Forelimb muscle (tissue), 1 donor: Measurements from ENCODE around the gene VPREB1. TPM values are rescaled to one million over a fixed set of nuclear protein-coding genes. Genes with fewer than 3 reads are reported as not detected.
"Not testable (repeated sequence)": the region's sequence is repeated elsewhere in the genome, so short reads cannot be mapped to it uniquely, and the experiment has no call there.

ENCODE experiments used
- DNase-seq: peaks from one replicate; pipeline ENCODE4 v3.0.0-alpha.2; 2013; ENCODE audit warnings: low read depth
- polyA plus RNA-seq: library from polyadenylated mRNA; unstranded; fragments of 120-200 nt; gene quantifications from one replicate; pipeline ENCODE4 v1.2.1, GENCODE V29; 2013; ENCODE audit not compliant: insufficient read length

VPREB1 gene
- polyA plus RNA-seq, 1 donor, result 0.19 TPM

DNA sequence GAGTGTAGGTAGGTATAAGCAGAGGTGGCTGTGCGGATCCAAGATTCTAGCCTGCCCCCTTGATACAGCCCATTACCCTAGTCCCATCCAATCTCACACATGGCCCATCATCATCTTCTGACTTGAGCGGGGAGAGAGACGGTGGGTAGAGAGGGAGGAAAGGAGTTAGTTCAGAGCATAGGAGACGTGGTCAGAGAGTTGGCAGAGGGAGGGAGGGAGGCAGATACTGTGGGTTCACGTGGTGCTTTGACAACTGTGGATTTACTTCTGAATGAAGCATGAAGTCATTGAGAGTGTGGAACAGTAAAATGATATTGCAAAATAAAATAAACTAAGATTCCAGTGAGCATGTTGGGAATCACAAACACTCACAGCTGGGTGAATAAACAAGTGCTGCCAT lies 31.4 kb upstream of the VPREB1 start:
- no peak for DNase-seq

DNA sequence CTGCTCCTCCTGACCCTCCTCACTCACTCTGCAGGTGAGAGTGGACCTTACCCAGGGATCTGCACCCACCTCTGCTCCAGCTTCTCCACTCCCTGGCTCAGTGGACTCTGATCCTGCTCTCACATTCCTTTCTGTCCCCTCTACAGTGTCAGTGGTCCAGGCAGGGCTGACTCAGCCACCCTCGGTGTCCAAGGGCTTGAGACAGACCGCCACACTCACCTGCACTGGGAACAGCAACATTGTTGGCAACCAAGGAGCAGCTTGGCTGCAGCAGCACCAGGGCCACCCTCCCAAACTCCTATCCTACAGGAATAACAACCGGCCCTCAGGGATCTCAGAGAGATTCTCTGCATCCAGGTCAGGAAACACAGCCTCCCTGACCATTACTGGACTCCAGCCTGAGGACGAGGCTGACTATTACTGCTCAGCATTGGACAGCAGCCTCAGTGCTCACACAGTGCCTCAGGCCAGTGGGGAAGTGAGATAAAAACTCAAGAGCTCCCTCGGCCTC lies 29.7 kb upstream of the VPREB1 start:
- no peak for DNase-seq

DNA sequence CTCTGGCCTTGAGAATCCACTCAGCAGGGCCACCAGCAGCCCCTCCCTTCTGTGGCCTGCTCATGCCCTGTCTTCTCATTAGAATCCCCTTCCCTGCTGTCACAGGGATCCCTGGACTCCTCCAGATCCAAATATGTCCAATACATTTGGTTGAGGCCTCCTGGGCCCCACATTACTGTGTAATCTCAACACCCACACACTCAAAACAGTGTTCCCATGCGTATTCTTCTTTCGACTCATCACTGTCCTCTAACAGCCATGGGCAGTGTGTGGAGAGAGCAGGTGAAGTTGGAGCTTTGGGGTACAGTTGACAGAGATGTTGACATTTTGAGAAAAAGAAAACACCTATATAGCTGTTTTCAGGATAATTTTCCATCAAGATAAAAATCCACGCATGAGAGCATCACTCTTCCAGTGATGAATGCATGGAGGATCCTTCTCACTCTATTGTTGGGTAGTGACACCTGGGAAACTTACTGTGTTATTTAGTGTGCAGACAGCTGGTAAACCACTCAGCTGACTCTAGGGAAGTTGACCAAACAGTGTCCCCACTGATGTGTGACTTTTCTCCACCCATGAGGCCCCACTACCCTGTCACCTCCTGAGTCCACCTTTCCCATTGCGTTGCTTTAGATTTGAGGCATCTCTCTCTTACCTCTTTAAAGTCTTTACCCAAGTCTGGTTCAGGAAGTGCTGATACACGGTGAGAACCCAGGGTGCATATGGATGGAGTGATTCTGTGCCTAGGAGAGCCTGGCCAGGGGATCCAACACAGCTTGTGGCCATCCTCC lies 28.7 kb upstream of the VPREB1 start:
- DNase-seq, result no peak

GRCh38 chr22:22216450-22216959 lies 28.1 kb upstream of the VPREB1 start:
- no peak for DNase-seq

- no peak for DNase-seq
Observed at GRCh38 chr22:22218302-22218701, 26.3 kb upstream of the VPREB1 start.

GRCh38 chr22:22219140-22219996 lies 25.2 kb upstream of the VPREB1 start:
- DNase-seq, result no peak

GRCh38 chr22:22221043-22221442 lies 23.5 kb upstream of the VPREB1 start:
- not testable (repeated sequence) for DNase-seq

DNA sequence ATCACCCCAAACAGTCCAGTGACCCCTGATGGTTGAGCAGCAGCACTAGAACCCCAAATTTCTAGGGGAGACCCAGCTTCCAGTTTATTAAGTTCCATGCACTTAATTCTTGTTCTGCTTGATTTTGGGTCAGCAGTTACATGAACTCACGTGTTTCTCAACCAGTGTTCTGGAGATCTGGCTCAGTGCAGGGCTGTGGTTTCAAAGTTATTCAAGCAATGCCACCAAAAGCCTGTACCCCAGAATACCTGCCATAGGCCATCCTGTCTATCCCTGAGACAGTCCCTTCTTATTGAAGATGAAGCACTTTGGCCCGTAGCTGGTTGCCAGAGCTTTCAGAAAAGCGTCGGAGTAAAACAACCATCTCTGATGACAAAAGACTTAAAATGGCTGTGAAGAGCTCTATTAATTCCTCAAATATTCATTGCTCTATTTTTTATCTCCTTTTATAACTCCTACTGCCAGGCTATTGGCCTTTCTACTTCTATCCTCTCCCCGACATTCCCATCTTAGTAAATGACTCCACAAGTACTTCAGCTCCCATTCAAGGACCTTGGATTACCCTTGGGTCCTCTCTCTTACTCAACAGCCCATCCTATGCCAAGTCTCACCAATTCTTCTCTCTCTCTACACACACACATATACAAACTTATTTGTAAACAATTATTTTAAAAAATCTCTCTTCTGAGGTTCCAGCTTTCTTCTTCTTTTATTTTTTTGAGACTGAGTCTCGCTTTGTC lies 18.0 kb upstream of the VPREB1 start:
- no peak for DNase-seq

GRCh38 chr22:22228421-22228820 lies 16.2 kb upstream of the VPREB1 start:
- no peak for DNase-seq

- DNase-seq, result no peak
Observed at GRCh38 chr22:22228921-22229320, 15.7 kb upstream of the VPREB1 start.

DNA sequence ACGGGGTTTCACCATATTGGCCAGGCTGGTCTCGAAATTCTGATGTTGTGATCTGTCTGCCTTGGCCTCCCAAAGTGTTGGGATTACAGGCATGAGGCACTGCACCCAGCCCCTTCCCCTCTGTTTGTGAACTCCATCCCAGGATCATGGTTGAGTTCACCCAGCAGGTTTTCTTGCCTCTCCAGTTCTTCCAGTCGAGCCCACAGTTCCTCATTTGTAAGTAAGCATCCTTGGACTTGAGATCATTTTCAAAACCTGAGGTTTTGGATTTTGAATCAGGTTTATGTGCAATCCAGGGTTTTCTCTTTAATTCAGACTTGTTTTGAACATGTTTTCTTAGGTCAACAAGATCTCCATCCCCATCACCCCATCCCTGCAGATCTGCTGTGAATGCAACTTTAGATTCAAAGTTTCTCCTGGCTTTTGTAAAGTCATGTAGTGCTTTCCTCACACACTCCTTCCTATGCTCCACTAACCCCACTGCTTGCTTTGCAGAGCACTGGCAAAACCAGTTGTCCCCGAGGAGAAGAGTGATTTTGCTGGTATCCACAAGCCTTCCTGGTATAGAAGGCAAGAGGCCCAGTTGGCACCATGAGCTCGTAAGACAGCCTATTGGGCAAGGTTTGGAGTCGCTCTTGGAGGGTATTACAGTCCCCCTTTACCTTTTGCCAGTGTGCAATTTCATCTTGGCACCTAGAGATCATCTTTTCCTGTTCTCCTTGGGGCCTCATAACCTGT lies 14.7 kb upstream of the VPREB1 start:
- DNase-seq, result no peak

- DNase-seq, result no peak
Observed at GRCh38 chr22:22230438-22230837, 14.1 kb upstream of the VPREB1 start.

DNA sequence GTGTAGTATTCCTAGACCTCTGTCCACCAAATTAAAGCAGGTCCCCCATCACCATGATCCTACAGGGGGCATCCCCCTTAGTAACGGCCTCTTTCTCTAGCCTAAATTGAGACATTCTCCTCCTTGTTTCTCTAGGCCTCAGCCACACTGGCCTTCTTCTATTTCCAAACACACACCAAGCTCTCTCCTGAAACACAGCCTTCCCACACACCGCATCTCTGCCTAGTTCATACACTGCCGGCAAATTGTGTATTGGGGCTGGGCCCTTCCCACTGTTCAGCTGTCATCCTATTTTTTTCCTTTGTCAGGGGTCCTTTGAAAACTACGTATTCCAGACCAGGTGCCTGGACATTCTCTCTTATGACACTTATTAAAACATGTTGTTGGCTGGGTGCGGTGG lies 11.5 kb upstream of the VPREB1 start:
- DNase-seq, result no peak

DNA sequence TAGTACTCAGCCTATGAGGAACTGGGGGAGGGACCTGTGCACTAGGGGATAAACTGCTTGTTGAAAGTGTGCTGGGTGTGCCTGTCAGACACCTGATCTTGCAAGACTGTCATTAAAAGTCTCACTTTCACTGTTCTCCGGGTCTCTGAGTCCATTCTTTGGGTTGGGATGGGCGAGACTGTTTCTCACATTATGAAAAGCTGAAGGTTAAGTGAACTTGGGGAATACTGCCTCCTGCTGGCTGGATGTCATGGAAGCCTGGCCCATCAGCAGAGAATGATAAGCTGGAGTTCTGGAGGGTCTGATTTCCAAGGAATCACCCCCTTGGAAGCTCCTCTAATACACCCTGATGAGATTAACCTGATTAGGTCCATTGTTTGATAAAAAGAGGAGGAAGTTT lies 9.0 kb upstream of the VPREB1 start:
- no peak for DNase-seq

- DNase-seq, result no peak
Observed at GRCh38 chr22:22237521-22237920, 7.1 kb upstream of the VPREB1 start.

DNA sequence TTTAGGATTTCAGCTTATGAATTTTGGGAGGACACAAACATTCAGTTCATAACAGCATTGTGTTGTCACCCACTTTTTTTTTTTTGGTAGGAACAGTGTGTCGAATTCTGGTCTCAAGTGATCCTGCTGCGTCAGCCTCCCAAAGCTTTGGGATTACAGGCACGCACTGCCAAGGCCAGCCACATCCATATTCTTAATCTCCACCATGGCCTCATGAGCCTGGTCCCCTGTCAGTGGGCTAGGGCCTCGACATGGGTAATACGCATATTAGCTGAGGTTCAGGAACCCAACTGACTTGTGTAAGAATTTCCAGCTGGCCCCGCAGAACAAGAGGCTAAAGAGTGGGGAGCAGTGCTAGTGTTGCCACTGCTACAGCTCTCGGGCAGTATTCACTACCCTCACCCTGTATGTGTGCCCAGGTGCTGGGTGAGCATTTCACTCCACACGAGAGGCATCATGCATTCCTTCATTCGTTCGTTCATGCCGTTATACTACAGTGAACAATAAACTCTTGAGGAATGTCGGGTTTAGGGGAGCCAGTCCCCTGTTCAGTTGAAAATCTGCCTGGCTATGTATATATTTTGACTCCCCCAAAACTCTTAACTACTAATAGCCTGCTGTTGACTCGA lies 5.2 kb upstream of the VPREB1 start:
- DNase-seq, result no peak

GRCh38 chr22:22241554-22241898 lies 3.1 kb upstream of the VPREB1 start:
- no peak for DNase-seq

DNA sequence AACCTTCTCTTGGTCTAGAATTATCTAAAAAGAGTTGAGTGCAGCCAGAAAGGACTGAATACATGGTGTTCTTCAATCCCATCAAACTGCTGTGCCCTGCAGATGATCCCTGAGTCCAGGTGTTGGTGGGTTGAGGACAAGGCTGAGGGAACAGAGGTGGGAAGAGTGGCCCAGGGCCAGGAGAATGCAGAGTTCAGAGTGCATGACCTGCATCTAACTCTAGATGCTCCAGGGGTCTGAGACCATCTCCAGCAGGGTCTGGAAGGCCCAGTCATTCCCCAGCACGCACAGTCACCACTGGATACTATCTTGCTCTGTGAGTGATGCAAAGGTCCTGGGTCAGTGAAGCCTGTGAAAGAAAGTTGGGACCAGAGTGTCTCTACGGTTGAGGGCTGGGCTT lies 2.1 kb upstream of the VPREB1 start:
- no peak for DNase-seq

DNA sequence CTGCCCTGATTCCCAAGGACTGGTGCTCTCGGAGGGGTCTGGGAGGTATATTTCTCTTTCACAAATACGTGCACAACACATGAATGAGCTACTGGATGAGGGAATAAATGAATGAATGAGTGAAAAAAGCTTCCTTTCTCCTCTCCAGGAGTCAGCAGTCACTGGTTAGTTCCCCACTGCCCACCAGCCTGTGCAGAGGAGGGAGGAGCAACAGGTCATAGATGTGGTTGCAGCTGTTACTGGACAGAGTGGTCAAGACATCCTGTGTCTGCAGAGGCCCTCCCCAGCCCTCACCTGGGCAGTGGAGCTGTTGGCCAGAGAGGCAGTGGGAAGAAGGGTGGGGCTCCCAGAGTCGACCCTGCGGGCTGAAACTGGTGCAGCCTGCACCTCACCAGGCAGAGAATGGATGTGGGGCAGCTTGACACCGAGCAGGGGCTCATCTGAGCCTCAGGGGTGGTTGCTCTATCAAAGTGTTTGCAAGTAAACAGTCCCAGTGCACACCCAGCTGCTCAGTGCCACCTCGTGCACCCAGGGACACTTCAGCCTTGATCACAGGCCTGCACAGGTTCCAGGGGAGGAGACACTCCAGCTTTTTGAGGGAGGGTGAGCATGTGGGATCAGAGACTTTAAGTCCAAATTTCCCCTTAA lies 1.4 kb upstream of the VPREB1 start:
- DNase-seq, result no peak

DNA sequence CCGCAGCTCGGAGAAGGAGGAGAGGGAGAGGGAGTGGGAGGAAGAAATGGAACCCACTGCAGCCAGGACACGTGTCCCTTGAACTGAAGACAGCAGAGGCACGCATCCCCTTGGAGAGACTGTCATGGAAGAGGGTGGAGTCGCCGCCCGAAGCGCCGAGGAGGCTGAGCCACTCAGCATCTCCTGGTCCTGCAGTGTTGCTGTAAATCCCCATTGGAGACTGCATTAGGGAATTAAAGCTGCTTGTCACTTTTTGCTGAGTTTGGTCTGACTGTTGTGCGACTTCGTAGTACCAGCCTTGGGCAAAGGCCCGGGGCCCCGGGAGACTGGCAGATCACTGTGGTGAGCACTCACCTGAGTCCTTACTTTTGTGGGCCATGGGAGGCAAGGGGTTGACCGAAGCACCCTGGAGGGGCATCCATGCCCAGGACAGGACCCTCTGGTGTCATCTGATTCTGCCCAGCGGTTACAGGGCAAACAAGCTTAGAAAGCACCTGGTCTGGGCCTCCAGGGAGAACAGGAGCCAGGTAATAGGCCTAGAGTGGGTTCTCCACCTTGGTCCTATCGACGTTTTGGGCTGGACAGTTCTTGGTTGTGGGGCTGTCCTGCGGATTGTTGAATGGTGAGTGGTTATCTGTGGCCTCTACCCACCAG lies 797 bp downstream of the VPREB1 start:
- DNase-seq, result no peak
